OCI-M2 (cell line): Measurements from ENCODE around the gene WDR82.

Experiments
- DNase-seq: peaks from one replicate; lab custom pipeline; 2025; ENCODE audit not compliant: unreplicated experiment; lab: John Stamatoyannopoulos, UW

Gene WDR82

GRCh38 chr3:52240059-52240885 is 38.2 kb downstream of the WDR82 start:
- no peak for DNase-seq

DNA sequence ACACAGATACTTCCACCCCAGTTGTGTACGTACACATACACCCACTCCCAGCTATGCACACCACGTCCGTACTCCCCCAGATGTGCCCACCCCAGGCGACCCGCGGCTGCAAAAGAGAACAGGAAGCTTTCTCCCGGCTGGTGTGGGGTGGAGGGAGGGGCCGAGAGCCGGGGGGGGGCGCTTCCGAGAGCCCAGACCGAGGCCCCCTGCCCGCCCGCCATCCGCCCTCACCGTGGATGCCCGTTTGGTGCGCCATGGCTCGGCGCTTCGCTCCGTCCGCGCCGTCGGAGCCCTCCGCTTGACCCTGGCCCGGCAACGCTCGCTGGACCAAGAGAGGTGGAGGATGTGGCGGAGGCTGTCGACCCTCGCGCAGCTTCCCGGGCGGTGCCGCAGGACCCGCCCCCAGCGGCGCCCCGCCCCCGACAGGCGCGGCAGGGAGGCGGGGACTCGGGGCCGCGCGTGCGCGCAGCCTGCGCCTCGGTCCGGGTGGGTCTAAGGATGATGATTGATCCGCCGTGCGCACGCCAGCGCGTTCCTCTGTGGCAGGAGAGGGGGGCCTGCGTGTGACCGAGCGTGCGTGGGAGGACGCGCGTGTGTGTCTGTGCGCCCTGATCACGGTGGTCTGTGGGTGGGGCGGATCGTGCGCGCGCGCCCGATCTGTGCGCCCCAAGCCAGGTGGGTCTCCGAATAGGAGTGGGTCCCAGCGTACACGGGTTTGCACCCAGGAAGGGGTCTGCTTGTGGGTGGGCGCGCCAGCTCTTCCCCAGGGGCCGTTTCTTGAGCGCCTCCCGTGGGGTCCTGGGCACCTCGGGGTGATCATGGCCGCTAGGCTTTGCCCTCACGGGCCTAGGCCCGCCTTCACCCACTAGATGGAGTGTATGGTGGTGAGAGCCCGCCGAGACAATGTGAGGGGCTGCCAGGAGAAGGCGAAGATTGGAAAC is 39.4 kb downstream of the WDR82 start, which contains the start of gene TWF2:
TSS of gene TWF2 (minus strand) at position 398 of the 941 bp plus-strand sequence. CDS start at position 256, 142 bp downstream.
- no peak for DNase-seq

DNA sequence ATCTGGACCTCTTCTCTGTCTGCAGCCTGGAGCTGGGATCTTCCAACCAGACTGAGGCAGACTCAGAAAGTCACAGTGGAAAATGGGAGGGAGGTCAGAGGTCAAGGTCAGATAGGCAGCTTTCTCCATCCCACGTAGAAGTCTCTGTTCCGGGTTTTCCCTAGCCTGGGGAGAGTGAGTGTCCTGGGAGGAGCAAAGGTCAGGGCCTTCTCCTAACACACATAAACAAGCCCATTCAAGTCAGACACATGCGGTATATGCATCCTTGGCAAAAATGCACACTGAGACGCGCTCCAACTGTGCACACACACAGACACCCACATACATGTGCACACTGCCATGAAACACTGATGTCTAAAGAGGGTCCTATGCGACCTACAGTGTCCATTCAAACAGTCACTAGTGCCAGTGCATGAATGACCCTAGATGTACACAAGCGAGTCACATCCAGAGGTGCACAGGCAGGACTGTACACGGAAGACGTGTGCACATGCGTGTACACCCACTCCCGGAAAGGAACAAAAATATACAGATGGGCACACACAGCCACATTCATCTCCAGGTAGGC is 40.2 kb downstream of the WDR82 start:
- no peak for DNase-seq

- no peak for DNase-seq
Observed at GRCh38 chr3:52237657-52238172, 40.7 kb downstream of the WDR82 start.

DNA sequence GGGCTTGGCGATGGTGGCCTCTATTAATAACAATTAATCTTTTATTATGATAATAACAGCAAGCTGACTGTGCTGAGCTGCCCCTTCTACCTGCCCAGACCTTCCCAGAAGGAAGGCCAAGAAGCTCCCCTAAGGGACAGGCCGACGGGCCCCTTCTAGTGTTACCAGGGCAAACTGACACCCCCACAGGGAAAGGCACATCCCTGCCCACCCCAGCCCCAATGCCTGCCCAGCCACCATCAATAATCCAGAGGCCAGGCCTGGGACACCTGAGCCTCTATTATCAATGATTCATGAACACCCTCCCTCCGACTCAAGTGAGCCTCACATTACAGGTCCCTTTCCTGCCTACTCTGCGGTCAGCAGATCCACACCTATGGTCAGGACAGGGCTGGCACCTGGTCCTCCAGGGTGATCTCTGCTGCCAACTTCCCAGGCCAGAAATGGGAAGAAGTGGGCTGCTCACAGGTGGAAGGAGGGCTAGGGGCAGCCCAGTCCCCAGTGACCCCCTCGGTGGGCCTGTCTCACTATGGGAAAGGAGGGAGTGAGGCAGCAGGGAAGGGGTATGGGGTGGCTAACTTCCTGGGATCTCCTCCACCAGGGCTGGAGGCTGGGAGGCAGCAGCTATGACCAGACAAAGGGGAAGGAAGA is 41.3 kb downstream of the WDR82 start:
- no peak for DNase-seq

- no peak for DNase-seq
Observed at GRCh38 chr3:52236424-52236886, 42.0 kb downstream of the WDR82 start.

- no peak for DNase-seq
Observed at GRCh38 chr3:52234516-52235447, 43.7 kb downstream of the WDR82 start.

GRCh38 chr3:52233968-52234367 is 44.5 kb downstream of the WDR82 start:
- DNase-seq: no peak

- no peak for DNase-seq
Observed at GRCh38 chr3:52233108-52233591, 45.3 kb downstream of the WDR82 start.

DNA sequence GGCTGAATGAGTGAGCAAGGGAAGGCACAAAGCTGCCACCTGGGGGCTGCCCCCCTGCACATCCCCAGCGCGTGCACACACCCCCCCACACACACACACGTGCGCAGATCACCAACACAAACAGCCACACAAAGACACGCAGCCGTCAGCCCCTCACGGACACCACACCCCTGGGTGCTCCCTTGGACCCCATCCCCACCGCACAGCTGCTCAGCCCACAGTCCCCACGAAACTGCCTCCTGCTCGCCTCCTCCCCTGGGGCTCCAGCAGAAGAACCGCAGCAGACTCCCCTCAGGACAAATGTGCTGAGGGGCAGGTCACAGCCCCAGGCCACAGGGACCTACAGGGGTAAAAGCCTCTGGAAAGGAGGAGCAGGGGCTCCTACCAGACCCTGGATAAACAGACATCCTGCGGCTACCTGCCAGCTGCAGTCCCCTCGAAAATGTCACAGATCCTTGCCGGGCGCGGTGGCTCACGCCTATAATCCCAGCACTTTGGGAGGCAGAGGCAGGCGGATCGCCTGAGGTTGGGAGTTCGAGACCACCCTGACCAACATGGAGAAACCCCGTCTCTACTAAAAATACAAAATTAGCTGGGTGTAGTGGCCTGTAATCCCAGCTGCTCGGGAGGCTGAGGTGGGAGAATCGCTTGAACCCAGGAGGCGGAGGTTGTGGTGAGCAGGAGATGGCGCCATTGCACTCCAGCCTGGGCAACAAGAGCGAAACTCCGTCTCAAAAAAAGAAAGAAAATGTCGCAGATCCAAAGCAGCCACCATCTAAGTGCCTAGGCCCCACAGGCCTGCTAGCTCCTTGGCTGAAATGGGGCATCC is 46.0 kb downstream of the WDR82 start:
- DNase-seq: no peak

GRCh38 chr3:52231502-52232278 is 46.8 kb downstream of the WDR82 start:
- DNase-seq: no peak

- no peak for DNase-seq
Observed at GRCh38 chr3:52230889-52231499, 47.5 kb downstream of the WDR82 start.

- DNase-seq: no peak
Observed at GRCh38 chr3:52230461-52230860, 48.0 kb downstream of the WDR82 start.

GRCh38 chr3:52229656-52230055 is 48.8 kb downstream of the WDR82 start:
- no peak for DNase-seq

DNA sequence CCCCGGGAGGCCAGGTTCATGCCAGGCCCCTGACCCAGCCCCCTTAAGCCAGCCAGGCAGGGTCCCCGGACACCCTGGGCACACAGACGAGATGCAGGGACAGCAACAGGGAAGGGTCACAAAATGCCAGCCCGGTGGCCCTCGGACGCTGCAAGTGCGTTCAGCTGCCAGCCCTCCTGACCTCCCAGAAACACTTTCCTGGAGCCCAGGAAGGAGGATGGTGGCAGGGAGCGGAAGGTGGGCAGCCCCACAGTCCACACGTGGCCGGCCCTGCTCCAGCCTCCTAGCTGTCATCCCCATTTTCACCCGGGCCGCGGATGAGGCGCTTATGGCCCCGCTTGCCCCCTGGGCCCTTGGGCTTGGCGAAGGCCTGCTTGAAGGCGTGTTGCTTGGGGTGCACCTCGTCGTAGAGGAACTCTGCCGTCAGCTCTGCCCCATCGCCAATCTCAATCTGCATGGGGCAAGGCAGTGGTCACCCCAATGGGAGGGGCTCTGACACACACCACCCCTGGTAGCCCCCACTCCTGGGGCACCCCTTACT is 49.6 kb downstream of the WDR82 start:
- no peak for DNase-seq

DNA sequence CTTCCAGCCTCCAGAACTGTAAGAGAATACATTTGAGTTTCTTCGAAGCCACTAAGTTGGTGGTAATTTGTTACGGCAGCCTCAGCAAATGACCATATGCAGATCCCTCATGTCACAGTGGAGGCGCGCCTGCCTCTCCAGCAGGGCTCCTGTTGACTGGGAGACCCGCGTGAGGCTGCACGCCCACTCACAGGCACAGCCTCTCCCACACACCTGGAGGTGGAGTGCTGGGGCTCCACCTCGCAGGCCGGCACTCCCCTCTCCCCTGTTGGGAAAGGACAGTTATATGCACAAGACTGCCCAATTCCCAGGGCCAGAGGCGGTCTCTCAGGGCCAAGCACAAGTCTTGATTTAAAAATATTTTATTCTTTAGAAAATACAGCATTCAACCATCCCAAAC is 50.2 kb downstream of the WDR82 start:
- DNase-seq: no peak

DNA sequence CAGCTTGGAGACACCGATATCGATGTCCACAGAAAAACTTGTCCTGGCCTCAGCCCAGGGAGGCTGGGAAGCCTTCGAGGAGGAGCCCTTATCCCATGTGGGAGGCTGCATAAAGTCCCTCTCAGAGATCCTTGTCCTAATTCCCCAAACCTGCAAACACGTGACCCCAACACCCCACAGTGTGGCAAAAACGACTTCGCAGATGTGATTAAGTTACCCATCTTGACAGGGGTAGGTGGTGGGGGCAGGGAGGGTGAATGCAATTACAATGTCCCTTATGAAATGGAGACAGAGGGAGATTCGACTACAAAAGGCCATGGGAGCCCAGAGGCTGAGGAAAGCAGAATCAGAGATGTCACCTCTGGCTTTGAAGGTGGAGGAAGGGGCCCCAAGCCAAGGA is 50.7 kb downstream of the WDR82 start:
- DNase-seq: no peak
